Measurements from ENCODE around the gene DSP.

Gene DSP

DNA sequence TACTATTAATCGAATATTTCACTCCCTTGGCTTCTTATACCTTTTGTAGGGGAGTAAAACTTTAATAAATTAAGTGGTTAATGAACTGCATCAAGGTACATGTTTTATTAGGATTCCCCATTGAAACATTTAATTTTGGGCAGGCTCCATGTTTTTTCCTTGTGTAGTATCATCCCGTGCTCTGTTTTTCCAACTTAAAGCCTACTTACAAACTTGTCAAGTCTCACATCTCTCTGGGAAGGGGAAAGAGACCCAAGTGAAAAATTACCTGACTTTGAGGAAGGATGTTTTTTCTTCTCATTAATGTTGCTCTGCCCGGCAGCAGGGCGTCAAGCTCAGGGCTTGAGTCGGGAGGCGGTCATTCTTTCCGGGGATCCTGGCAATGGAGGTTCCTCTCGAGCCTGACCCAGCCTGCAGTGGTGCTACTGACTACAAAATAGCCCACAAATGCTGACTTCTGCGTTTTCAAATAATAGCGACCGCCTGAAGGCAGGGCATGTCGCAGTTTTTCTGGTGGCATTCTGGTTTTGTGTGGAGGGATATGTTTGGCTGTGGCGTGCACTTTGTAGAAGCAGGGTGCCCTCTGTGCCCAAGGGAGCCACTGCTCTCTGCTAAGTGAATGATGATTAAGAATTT lies 2.4 kb downstream of the DSP start:
- Histone ChIP-seq H3K27ac (ENCODE audit: low read depth, low read length, poor library complexity, severe bottlenecking) (no peak overlapping the region), H3K9me2 (ENCODE audit: low read depth, low read length) (no peaks in the 10 kb centered on the region), H3K36me3 (ENCODE audit: insufficient read depth, low read length) (no peaks in the 10 kb centered on the region), H3K27me3 (ENCODE audit: insufficient read depth, low read length) (0 out of 2 replicates have a peak, but pooled peaks cover 7% of the 10 kb centered on the region), H3K9me3 (ENCODE audit: low read length) (no peaks in the 10 kb centered on the region), H3K4me1 (ENCODE audit: insufficient read depth, low read length, severe bottlenecking) (no peaks in the 10 kb centered on the region), H4K20me1 (ENCODE audit: insufficient read depth, low read length) (no peaks in the 10 kb centered on the region), H3K4me2 (ENCODE audit: low read length) (no peak overlapping the region), H3K4me3 (ENCODE audit: low read depth, low read length, poor library complexity, severe bottlenecking) (no peak overlapping the region), H3K9ac (ENCODE audit: low read length) (no peak overlapping the region), H3F3A (ENCODE audit: insufficient read depth, low read length) (no peaks in the 10 kb centered on the region), H2AFZ (ENCODE audit: low read length) (no peak overlapping the region), H3K79me2 (ENCODE audit: insufficient read depth, low read length) (no peaks in the 10 kb centered on the region)
- TF ChIP-seq EZH2 (IDR thresholded peaks at IDR 0.05; ENCODE audit: borderline replicate concordance, low read length): no peak
- TF ChIP-seq, protein P1, sequence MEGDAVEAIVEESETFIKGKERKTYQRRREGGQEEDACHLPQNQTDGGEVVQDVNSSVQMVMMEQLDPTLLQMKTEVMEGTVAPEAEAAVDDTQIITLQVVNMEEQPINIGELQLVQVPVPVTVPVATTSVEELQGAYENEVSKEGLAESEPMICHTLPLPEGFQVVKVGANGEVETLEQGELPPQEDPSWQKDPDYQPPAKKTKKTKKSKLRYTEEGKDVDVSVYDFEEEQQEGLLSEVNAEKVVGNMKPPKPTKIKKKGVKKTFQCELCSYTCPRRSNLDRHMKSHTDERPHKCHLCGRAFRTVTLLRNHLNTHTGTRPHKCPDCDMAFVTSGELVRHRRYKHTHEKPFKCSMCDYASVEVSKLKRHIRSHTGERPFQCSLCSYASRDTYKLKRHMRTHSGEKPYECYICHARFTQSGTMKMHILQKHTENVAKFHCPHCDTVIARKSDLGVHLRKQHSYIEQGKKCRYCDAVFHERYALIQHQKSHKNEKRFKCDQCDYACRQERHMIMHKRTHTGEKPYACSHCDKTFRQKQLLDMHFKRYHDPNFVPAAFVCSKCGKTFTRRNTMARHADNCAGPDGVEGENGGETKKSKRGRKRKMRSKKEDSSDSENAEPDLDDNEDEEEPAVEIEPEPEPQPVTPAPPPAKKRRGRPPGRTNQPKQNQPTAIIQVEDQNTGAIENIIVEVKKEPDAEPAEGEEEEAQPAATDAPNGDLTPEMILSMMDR (IDR thresholded peaks at IDR 0.05; ENCODE audit: low read length): no peak

GRCh38 chr6:7544597-7544996 lies 3.1 kb downstream of the DSP start:
- Histone ChIP-seq H3F3A (ENCODE audit: insufficient read depth, low read length) (no peaks in the 10 kb centered on the region), H3K4me1 (ENCODE audit: insufficient read depth, low read length, severe bottlenecking) (no peaks in the 10 kb centered on the region), H3K27ac (ENCODE audit: low read depth, low read length, poor library complexity, severe bottlenecking) (no peak overlapping the region), H3K79me2 (ENCODE audit: insufficient read depth, low read length) (no peaks in the 10 kb centered on the region), H3K9ac (ENCODE audit: low read length) (no peak overlapping the region), H3K4me2 (ENCODE audit: low read length) (no peak overlapping the region), H3K4me3 (ENCODE audit: low read depth, low read length, poor library complexity, severe bottlenecking) (no peak overlapping the region), H4K20me1 (ENCODE audit: insufficient read depth, low read length) (no peaks in the 10 kb centered on the region), H2AFZ (ENCODE audit: low read length) (no peak overlapping the region), H3K36me3 (ENCODE audit: insufficient read depth, low read length) (no peaks in the 10 kb centered on the region), H3K9me2 (ENCODE audit: low read depth, low read length) (no peaks in the 10 kb centered on the region), H3K9me3 (ENCODE audit: low read length) (no peaks in the 10 kb centered on the region), H3K27me3 (ENCODE audit: insufficient read depth, low read length) (0 out of 2 replicates have a peak, but pooled peaks cover 7% of the 10 kb centered on the region)
- no peak for TF ChIP-seq EZH2 (IDR thresholded peaks at IDR 0.05; ENCODE audit: borderline replicate concordance, low read length)
- TF ChIP-seq, protein P1 (IDR thresholded peaks at IDR 0.05; ENCODE audit: low read length): no peak

GRCh38 chr6:7545316-7546019 lies 4.0 kb downstream of the DSP start:
- no peaks in the 10 kb centered on the region for H3F3A ChIP-seq (ENCODE audit: insufficient read depth, low read length)
- no peaks in the 10 kb centered on the region for H3K4me1 ChIP-seq (ENCODE audit: insufficient read depth, low read length, severe bottlenecking)
- no peaks in the 10 kb centered on the region for H3K36me3 ChIP-seq (ENCODE audit: insufficient read depth, low read length)
- H2AFZ ChIP-seq (ENCODE audit: low read length): no peak overlapping the region
- H3K27ac ChIP-seq (ENCODE audit: low read depth, low read length, poor library complexity, severe bottlenecking): no peak overlapping the region
- H4K20me1 ChIP-seq (ENCODE audit: insufficient read depth, low read length): no peaks in the 10 kb centered on the region
- no peaks in the 10 kb centered on the region for H3K79me2 ChIP-seq (ENCODE audit: insufficient read depth, low read length)
- 0 out of 2 replicates have a peak, but pooled peaks cover 7% of the 10 kb centered on the region for H3K27me3 ChIP-seq (ENCODE audit: insufficient read depth, low read length)
- TF ChIP-seq EZH2 (IDR thresholded peaks at IDR 0.05; ENCODE audit: borderline replicate concordance, low read length): no peak
- TF ChIP-seq, protein P1 (IDR thresholded peaks at IDR 0.05; ENCODE audit: low read length): no peak
- H3K4me2 ChIP-seq (ENCODE audit: low read length): no peak overlapping the region
- H3K9me3 ChIP-seq (ENCODE audit: low read length): no peaks in the 10 kb centered on the region
- no peak overlapping the region for H3K4me3 ChIP-seq (ENCODE audit: low read depth, low read length, poor library complexity, severe bottlenecking)
- no peak overlapping the region for H3K9ac ChIP-seq (ENCODE audit: low read length)
- H3K9me2 ChIP-seq (ENCODE audit: low read depth, low read length): no peaks in the 10 kb centered on the region
